ENCODE results near the gene ST6GALNAC3.

Gene ST6GALNAC3

DNA sequence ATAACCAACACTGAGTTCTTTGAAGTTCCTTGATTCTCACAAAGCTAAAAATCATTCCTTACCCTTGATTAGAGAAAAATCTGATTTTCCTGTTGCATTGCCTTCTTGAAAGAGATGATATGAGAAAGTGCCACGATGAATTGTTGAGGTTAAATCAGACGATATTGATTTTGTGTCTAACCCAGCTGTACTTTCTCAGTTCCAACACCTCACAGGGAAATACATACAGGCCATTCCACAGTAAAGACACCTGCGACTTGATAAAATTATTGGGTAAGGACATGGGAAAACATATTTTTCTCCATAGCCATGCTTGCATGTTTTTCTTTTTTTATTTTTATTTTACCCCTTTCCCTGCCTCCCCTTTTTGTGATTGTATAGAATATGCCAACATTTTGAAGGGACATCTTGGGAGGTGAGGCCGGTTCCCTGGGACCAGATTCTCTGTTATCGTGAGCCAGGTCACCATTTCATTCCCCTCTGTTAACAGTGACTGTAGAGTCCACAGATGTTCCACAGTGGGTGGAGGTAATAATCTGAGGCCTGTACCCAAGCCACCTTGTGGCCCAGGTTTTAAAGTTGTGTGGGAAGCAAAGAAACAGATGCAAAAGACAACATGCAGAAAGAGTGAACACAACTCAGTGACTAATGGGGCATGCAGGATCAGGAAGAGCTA lies 537.4 kb downstream of the ST6GALNAC3 start:
- ChIA-PET CTCF (no interaction called here), POLR2A (no interaction called here)
- H3K4me3 ChIP-seq (ENCODE audit: low read depth, low read length): no peak overlapping the region
- TF ChIP-seq, protein P1, sequence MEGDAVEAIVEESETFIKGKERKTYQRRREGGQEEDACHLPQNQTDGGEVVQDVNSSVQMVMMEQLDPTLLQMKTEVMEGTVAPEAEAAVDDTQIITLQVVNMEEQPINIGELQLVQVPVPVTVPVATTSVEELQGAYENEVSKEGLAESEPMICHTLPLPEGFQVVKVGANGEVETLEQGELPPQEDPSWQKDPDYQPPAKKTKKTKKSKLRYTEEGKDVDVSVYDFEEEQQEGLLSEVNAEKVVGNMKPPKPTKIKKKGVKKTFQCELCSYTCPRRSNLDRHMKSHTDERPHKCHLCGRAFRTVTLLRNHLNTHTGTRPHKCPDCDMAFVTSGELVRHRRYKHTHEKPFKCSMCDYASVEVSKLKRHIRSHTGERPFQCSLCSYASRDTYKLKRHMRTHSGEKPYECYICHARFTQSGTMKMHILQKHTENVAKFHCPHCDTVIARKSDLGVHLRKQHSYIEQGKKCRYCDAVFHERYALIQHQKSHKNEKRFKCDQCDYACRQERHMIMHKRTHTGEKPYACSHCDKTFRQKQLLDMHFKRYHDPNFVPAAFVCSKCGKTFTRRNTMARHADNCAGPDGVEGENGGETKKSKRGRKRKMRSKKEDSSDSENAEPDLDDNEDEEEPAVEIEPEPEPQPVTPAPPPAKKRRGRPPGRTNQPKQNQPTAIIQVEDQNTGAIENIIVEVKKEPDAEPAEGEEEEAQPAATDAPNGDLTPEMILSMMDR (IDR thresholded peaks at IDR 0.05; ENCODE audit: insufficient read depth, low read length, missing control alignments): no peak
- no peak for DNase-seq (ENCODE audit: low read depth, low spot score)

DNA sequence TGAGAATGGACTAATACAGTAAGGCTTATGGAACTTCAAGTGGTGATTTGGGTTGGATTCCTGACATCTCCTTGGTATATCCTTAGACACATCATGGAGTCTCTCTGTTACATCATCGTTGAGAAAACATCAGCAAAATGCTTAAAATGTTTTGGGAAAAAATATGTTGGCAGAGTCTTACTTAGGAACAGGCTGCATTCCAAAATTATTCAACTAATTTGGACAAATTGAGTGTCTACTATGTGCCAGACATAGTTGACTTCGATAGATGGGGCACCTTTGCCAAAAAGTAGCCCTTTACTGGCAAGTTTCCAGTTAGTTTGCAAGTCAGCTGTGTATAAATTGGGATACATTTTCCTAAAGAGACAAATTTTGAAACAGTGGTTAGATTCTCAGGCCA lies 539.3 kb downstream of the ST6GALNAC3 start:
- no peak for DNase-seq (ENCODE audit: low read depth, low spot score)
- H3K4me3 ChIP-seq (ENCODE audit: low read depth, low read length): no peak overlapping the region
- POLR2A ChIA-PET: no interaction called here
- TF ChIP-seq, protein P1 (IDR thresholded peaks at IDR 0.05; ENCODE audit: insufficient read depth, low read length, missing control alignments): no peak
- CTCF ChIA-PET: no interaction called here

DNA sequence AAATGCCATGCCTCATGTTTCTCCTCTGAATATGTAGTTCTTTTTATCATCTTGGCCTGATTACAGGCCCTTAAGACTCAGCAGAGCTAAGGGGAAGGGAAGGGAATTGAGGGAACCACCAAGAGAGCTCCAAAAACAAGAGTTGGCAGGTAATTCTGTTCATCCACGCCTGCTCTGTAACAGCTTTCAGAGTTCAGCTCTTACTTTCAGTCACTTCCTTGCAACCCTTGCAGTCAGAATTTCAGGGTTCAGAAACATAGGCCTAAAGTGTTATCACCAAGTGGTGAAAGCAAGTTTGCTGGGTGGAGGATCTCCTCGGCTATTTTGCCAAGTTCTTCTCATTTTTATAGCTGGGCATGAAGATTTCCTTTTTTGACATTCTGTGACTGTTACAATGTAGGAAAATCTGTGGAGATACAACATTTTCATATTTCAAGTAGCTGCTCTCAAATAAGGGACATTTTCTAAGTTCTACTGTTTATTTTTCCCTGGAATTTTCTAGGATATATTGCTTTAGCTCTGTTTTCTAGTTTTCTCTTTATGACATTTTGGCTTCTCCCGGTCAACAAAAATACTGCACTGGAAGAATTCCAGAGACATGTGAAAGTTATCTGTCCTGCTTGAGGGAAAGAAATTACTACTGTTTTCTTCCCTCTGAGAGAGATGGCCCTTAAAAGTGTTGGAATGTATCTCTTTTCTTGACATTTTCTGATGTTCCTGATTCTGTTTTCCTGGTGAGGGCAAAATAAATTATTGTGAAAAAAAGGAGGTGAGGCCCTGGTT lies 540.9 kb downstream of the ST6GALNAC3 start:
- ChIA-PET POLR2A (no interaction called here), CTCF (no interaction called here)
- no peak for DNase-seq (ENCODE audit: low read depth, low spot score)
- TF ChIP-seq, protein P1 (IDR thresholded peaks at IDR 0.05; ENCODE audit: insufficient read depth, low read length, missing control alignments): no peak
- no peak overlapping the region for H3K4me3 ChIP-seq (ENCODE audit: low read depth, low read length)

DNA sequence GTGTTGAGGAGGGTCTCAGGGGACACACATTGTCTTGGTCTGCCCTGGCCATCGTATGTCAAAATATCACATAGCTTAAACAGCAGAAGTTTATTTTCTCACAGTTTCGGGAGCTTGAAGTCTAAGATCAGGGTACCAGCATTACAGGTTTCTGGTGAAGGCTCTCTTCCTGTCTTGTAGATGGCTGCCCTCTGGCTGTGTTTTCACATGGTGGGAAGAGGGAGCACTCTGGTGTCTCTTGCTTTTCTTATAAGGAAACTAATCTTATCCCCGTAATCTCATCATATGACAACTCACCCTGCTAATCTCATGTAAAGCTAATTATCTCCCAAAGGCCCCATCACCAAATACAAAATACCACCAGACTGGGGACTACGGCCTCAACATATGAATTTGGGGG lies 545.8 kb downstream of the ST6GALNAC3 start:
- no peak for DNase-seq (ENCODE audit: low read depth, low spot score)
- TF ChIP-seq, protein P1 (IDR thresholded peaks at IDR 0.05; ENCODE audit: insufficient read depth, low read length, missing control alignments): no peak
- H3K4me3 ChIP-seq (ENCODE audit: low read depth, low read length): no peak overlapping the region
- POLR2A ChIA-PET: no interaction called here
- CTCF ChIA-PET: no interaction called here

DNA sequence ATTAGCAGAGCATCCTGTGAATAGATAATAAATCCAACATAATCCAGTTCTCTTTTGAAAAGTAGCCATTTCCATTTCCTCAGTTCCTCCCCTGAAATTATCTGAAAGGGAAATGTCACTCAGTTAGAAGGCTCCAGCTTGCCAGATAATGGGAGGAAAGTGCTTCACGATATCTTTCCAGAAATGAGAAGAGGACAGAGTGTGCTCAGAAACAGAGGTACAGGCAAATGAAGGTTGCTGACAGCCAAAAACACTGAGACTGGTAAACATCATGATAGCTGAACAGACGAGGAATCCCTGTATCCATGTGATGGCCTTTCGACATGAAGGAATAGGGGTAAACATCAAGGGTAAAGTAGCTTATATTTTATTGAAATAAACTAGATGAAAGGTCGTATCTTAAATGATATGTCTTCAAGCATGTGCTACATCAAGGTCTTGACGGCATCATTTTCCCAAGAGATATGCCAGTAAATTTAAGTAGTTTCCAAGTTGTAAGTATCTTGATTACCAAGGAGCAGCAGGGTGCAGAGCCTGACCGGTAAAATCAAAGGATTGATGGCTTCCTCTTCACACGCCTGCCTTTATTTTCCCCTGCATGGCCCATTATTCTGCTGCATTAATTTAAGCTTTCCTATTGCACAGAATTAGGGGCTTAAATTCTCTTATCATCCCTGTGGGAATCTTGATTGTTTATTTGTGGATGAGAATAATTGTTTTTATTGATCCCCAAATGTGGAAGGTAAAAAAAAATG lies 548.4 kb downstream of the ST6GALNAC3 start:
- DNase-seq (ENCODE audit: low read depth, low spot score): no peak
- POLR2A ChIA-PET: no interaction called here
- no peak overlapping the region for H3K4me3 ChIP-seq (ENCODE audit: low read depth, low read length)
- TF ChIP-seq, protein P1 (IDR thresholded peaks at IDR 0.05; ENCODE audit: insufficient read depth, low read length, missing control alignments): no peak
- CTCF ChIA-PET: no interaction called here

All from AG04449 (cell line).